Spleen (tissue), 7 donors: ENCODE results near the gene CADPS2.

Source experiments
- CTCF ChIP-seq, 11 experiments: fragments of 200-600 bp in 7 of 11; fragments of 450-650 bp in 4 of 11; sonication (generic) in 4 of 11; IDR thresholded peaks in 8 of 11; conservative IDR thresholded peaks in 3 of 11; 1 replicate in 7 of 11; 2 replicates in 4 of 11; pipeline versions ENCODE4 v1.4.0 to v1.8.0; 2016 to 2021; ENCODE audit warnings: antibody characterized with exemption in 11 of 11, inconsistent platforms in 4 of 11, mild to moderate bottlenecking in 1 of 11
- POLR2A ChIP-seq, 3 donors: fragments of 450-650 bp; IDR thresholded peaks; one replicate each; pipeline ENCODE4 v1.5.1; 2017; ENCODE audit warnings: antibody characterized with exemption in 3 of 3, mild to moderate bottlenecking in 1 of 3
- POLR2AphosphoS5 ChIP-seq, 3 donors: sonication (generic); formaldehyde crosslinking; IDR thresholded peaks; one replicate each; pipeline ENCODE4 v1.5.1; 2017; ENCODE audit warnings: antibody characterized with exemption in 3 of 3
- donor health status: DM: no; HTN: no; CAD: no; lungs with moderate emphysema.
- donor health status: DM: no; HTN: no; CAD: no.
- donor health status: DM: no; HTN: no; CAD: no.

DNA sequence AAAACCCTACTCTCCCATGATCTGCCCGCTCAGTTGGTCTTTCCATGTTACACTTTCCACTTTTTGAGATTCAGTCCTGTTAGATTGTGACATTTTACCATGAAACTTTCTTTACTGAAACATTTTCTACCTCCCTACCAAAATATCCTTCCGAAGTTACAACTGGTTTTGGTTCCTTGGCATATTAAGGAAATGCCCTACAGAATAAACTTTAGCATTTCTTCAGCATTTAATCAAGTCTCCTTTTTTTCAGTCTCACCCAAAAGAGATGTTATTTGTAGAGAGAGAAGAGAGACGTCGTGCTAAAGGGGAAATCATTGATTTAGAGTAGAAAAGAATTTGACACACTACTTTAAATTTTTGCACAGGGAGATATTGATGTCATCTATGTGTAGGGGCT lies 572.0 kb downstream of the CADPS2 start:
- TF ChIP-seq POLR2AphosphoS5 (IDR thresholded peaks at IDR 0.05): no peak
- TF ChIP-seq CTCF (IDR thresholded peaks at IDR 0.05 in 8 of 11, conservative IDR thresholded peaks at IDR 0.05 in 3 of 11): no peak
- TF ChIP-seq POLR2A (IDR thresholded peaks at IDR 0.05): no peak
